HG02840 (cell line): Measurements from ENCODE around the gene OSBPL2.

Source experiments
- ATAC-seq: cut with Tn5 transposase; IDR thresholded peaks from one replicate; pipeline ENCODE4 v1.9.1; 2021; ENCODE audit warnings: mild to moderate bottlenecking, moderate library complexity, moderate number of reproducible peaks; ENCODE audit not compliant: unreplicated experiment, low FRiP score

Gene OSBPL2

GRCh38 chr20:62219992-62220665 is 18.2 kb upstream of the OSBPL2 start, which contains the start of gene HRH3:
Gene HRH3, minus strand, starts transcription at chr20:62220278. Its CDS starts 308 bp downstream, at chr20:62219970.
- ATAC-seq, result no peak

- no peak for ATAC-seq
These were observed 17.4 kb upstream of the OSBPL2 start for GRCh38 chr20:62220666-62221568.

- ATAC-seq, result no peak
These were observed 16.0 kb upstream of the OSBPL2 start for GRCh38 chr20:62222266-62222850.

- ATAC-seq, result no peak
These were observed 15.3 kb upstream of the OSBPL2 start for GRCh38 chr20:62222972-62223371.

GRCh38 chr20:62223571-62223970 is 14.8 kb upstream of the OSBPL2 start:
- no peak for ATAC-seq

GRCh38 chr20:62224113-62224855 is 14.0 kb upstream of the OSBPL2 start:
- no peak for ATAC-seq

GRCh38 chr20:62225026-62225425 is 13.3 kb upstream of the OSBPL2 start:
- ATAC-seq, result no peak

GRCh38 chr20:62225820-62226635 is 12.3 kb upstream of the OSBPL2 start:
- ATAC-seq, result no peak

- no peak for ATAC-seq
These were observed 11.4 kb upstream of the OSBPL2 start for GRCh38 chr20:62226707-62227590.

GRCh38 chr20:62227591-62227976 is 10.7 kb upstream of the OSBPL2 start:
- no peak for ATAC-seq

GRCh38 chr20:62227977-62228958 is 10.1 kb upstream of the OSBPL2 start:
- ATAC-seq, result no peak

- ATAC-seq, result no peak
These were observed 9.3 kb upstream of the OSBPL2 start for GRCh38 chr20:62228982-62229545.

- ATAC-seq, result no peak
These were observed 8.7 kb upstream of the OSBPL2 start for GRCh38 chr20:62229667-62230066.

GRCh38 chr20:62230276-62230675 is 8.0 kb upstream of the OSBPL2 start:
- ATAC-seq, result no peak

GRCh38 chr20:62230696-62231095 is 7.6 kb upstream of the OSBPL2 start:
- ATAC-seq, result no peak

GRCh38 chr20:62231292-62231691 is 7.0 kb upstream of the OSBPL2 start:
- ATAC-seq, result no peak

GRCh38 chr20:62232194-62232593 is 6.1 kb upstream of the OSBPL2 start:
- ATAC-seq, result no peak
